IPS DF 19.7 (cell line): Measurements from ENCODE around the gene OR1S2.
"Not testable (repeated sequence)": the region's sequence is repeated elsewhere in the genome, so short reads cannot be mapped to it uniquely, and the experiment has no call there.

Source experiments
- DNase-seq: peaks from one replicate; pipeline ENCODE4 v3.0.0-alpha.2; 2013; ENCODE audit warnings: low read depth, low spot score

The OR1S2 gene

GRCh38 chr11:58204042-58204441, at the start of gene OR1S2:
Gene OR1S2 (minus strand): TSS chr11:58204142. CDS start chr11:58204142, 0 bp downstream.
- DNase-seq: no peak

GRCh38 chr11:58243954-58244353, 40.0 kb upstream of the OR1S2 start:
- DNase-seq: no peak

- DNase-seq: no peak
Observed at GRCh38 chr11:58227956-58228615, 24.1 kb upstream of the OR1S2 start.

GRCh38 chr11:58222721-58223120, 18.8 kb upstream of the OR1S2 start:
- no peak for DNase-seq

- no peak for DNase-seq
Observed at GRCh38 chr11:58216476-58216875, 12.5 kb upstream of the OR1S2 start.

- not testable (repeated sequence) for DNase-seq
Observed at GRCh38 chr11:58212420-58212819, 8.5 kb upstream of the OR1S2 start, which contains the start of gene OR1S1. Gene OR1S1 (plus strand): TSS chr11:58212720.

- no peak for DNase-seq
Observed at GRCh38 chr11:58199271-58199670, 4.7 kb downstream of the OR1S2 start.

- DNase-seq: no peak
Observed at GRCh38 chr11:58195939-58196338, 8.0 kb downstream of the OR1S2 start.

- DNase-seq: no peak
Observed at GRCh38 chr11:58193391-58193790, 10.6 kb downstream of the OR1S2 start.

- DNase-seq: no peak
Observed at GRCh38 chr11:58192229-58192628, 11.7 kb downstream of the OR1S2 start.

- DNase-seq: no peak
Observed at GRCh38 chr11:58188770-58189169, 15.2 kb downstream of the OR1S2 start, which contains the start of gene OR9Q2. Gene OR9Q2 (plus strand): TSS chr11:58189070. CDS start chr11:58190491, 1,421 bp downstream.

- no peak for DNase-seq
Observed at GRCh38 chr11:58186938-58187337, 17.0 kb downstream of the OR1S2 start.

GRCh38 chr11:58179648-58180047, 24.3 kb downstream of the OR1S2 start:
- no peak for DNase-seq

- DNase-seq: no peak
Observed at GRCh38 chr11:58178444-58178843, 25.5 kb downstream of the OR1S2 start.

GRCh38 chr11:58177409-58178054, 26.4 kb downstream of the OR1S2 start:
- no peak for DNase-seq

GRCh38 chr11:58165504-58166106, 38.3 kb downstream of the OR1S2 start:
- no peak for DNase-seq

- DNase-seq: no peak
Observed at GRCh38 chr11:58164990-58165389, 39.0 kb downstream of the OR1S2 start.

GRCh38 chr11:58164389-58164788, 39.6 kb downstream of the OR1S2 start:
- DNase-seq: no peak
